Keratinocyte (primary cell): Measurements from ENCODE around the gene PLA2G2D. TPM values are rescaled to one million over a fixed set of nuclear protein-coding genes. Genes with fewer than 3 reads are reported as not detected.

ENCODE experiments used
- DNase-seq: peaks from one replicate; pipeline ENCODE4 v3.0.0-alpha.2; 2011; ENCODE audit warnings: low read depth, missing footprints, low spot score
- FAIRE-seq: peaks from 2 replicates; lab custom pipeline; 2011; peaks lifted over from hg19 to GRCh38; lab: Jason Lieb, UNC
- H2AFZ ChIP-seq: 2 replicates; pipeline ENCODE4 v1.6.0; 2012; ENCODE audit warnings: low read length, control low read depth, inconsistent platforms; ENCODE audit not compliant: control insufficient read depth
- H3K27ac ChIP-seq: 2 replicates; pipeline ENCODE4 v1.5.1; 2011; ENCODE audit warnings: low read length; ENCODE audit not compliant: control insufficient read depth, insufficient read depth
- H3K27me3 ChIP-seq: 3 replicates; pipeline ENCODE4 v1.6.0; 2011; ENCODE audit warnings: low read length; ENCODE audit not compliant: control insufficient read depth, insufficient read depth; ENCODE audit errors: extremely low read depth
- H3K36me3 ChIP-seq, 2 experiments: 2 replicates in 1 of 2; 3 replicates in 1 of 2; pipeline ENCODE4 v1.5.1; 2011; ENCODE audit warnings: low read length in 2 of 2, mild to moderate bottlenecking in 1 of 2; ENCODE audit not compliant: control insufficient read depth in 2 of 2, insufficient read depth in 2 of 2; ENCODE audit errors: extremely low read depth in 1 of 2
- H3K4me1 ChIP-seq: 3 replicates; pipeline ENCODE4 v1.5.1; 2011; ENCODE audit warnings: low read length; ENCODE audit not compliant: control insufficient read depth, insufficient read depth; ENCODE audit errors: extremely low read depth
- H3K4me2 ChIP-seq: 3 replicates; pipeline ENCODE4 v1.6.0; 2011; ENCODE audit warnings: low read depth, low read length; ENCODE audit not compliant: control insufficient read depth, insufficient read depth; ENCODE audit errors: extremely low read depth
- H3K4me3 ChIP-seq, 3 experiments: fragments of 200-600 bp in 1 of 3; sonication (generic) in 1 of 3; 2 replicates in 2 of 3; 3 replicates in 1 of 3; pipeline ENCODE4 v1.5.1; 2011 to 2016; ENCODE audit warnings: low read length in 3 of 3, mild to moderate bottlenecking in 3 of 3, control low read depth in 2 of 3, inconsistent platforms in 1 of 3, low read depth in 1 of 3, mixed read lengths in 1 of 3, mixed run types in 1 of 3, moderate library complexity in 1 of 3; ENCODE audit not compliant: control insufficient read depth in 2 of 3, insufficient read depth in 2 of 3; ENCODE audit errors: extremely low read depth in 1 of 3
- H3K79me2 ChIP-seq: 2 replicates; pipeline ENCODE4 v1.6.0; 2012; ENCODE audit warnings: low read length; ENCODE audit not compliant: control insufficient read depth, insufficient read depth
- H3K9ac ChIP-seq: 3 replicates; pipeline ENCODE4 v1.6.0; 2011; ENCODE audit warnings: low read length; ENCODE audit not compliant: control insufficient read depth, insufficient read depth; ENCODE audit errors: extremely low read depth
- H3K9me1 ChIP-seq: 3 replicates; pipeline ENCODE4 v1.6.0; 2011; ENCODE audit warnings: low read length; ENCODE audit not compliant: control insufficient read depth, insufficient read depth; ENCODE audit errors: extremely low read depth
- H3K9me3 ChIP-seq: 2 replicates; pipeline ENCODE4 v1.5.1; 2012; ENCODE audit warnings: low read depth, low read length; ENCODE audit not compliant: control insufficient read depth
- H4K20me1 ChIP-seq: 3 replicates; pipeline ENCODE4 v1.6.0; 2011; ENCODE audit warnings: low read length; ENCODE audit not compliant: control insufficient read depth, insufficient read depth; ENCODE audit errors: extremely low read depth
- EZH2 ChIP-seq: IDR thresholded peaks from one replicate; pipeline ENCODE4 v1.6.1; 2012; ENCODE audit warnings: inconsistent platforms, mild to moderate bottlenecking, low read length, moderate library complexity
- dilution Hi-C: fragments of 300-500 bp; cut with MboI; formaldehyde crosslinking; loops from one replicate; pipeline ENCODE4 v1.7.0; 2020; ENCODE audit warnings: low sequenced_read_pairs; ENCODE audit not compliant: extremely low pct_ligation_motif_present
- polyA plus RNA-seq, 5 experiments: library from polyadenylated mRNA; depleted of rRNA in 3 of 5; stranded (reverse) in 3 of 5; stranded (forward) in 1 of 5; unstranded in 1 of 5; fragments of >200 nt; gene quantifications; 1 replicate in 1 of 5; 2 replicates in 3 of 5; 3 replicates in 1 of 5; pipeline versions ENCODE4 v1.2.1 to v1.2.3, GENCODE V29; 2011 to 2012; ENCODE audit warnings: missing spikeins in 2 of 5, low read depth in 1 of 5, low replicate concordance in 1 of 5
- TF ChIP-seq, protein P1 (sequence below), 3 experiments: IDR thresholded peaks in 1 of 3; conservative IDR thresholded peaks in 1 of 3; optimal IDR thresholded peaks in 1 of 3; 2 replicates in 2 of 3; 3 replicates in 1 of 3; pipeline versions ENCODE3 to v1.5.1; 2011; ENCODE audit warnings: low read length in 3 of 3, mild to moderate bottlenecking in 3 of 3, moderate library complexity in 2 of 3, control low read depth in 1 of 3, inconsistent platforms in 1 of 3; ENCODE audit not compliant: insufficient read depth in 2 of 3; ENCODE audit errors: extremely low read depth in 1 of 3

The PLA2G2D gene
- polyA plus RNA-seq, 1 donor (not counting 4 experiments of a cell fraction or from before 2014, with no cell fraction given) = not detected

DNA sequence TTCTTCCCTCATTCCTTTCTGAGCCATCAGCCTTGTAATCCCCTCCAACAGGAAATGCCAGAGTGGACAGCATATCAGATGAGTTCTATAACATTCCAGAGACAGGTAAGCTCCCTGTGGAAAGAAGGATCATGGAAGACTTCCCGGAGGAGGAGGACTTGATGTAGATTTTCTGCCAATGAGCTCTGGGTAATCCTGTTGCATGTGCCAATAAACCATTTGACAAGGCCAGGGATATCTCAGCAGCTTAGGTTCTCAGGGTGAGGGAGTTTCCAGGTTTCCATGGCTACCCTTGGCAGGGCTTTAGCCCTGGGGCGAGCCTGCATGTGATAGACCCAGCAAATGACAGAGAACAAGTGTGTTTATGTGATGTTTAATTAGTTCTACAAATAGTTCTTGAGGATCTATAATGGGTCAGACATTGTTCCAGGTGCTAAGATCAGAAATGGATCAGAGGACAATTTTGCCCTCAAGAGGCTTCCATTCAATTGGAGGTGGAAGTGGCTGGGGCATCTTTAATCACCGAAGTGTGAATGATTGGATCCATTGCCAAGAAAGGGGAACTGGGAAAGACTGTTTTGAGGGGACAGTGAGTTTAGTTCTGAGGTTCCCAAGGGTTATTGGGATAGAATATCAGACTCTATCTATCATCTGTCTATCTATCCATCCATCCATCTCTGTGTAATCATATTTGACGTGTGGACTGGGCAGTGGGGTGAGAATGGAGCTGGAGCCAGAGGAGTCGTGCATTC, 42.5 kb downstream of the PLA2G2D start:
- no peak for DNase-seq
- TF ChIP-seq, protein P1, sequence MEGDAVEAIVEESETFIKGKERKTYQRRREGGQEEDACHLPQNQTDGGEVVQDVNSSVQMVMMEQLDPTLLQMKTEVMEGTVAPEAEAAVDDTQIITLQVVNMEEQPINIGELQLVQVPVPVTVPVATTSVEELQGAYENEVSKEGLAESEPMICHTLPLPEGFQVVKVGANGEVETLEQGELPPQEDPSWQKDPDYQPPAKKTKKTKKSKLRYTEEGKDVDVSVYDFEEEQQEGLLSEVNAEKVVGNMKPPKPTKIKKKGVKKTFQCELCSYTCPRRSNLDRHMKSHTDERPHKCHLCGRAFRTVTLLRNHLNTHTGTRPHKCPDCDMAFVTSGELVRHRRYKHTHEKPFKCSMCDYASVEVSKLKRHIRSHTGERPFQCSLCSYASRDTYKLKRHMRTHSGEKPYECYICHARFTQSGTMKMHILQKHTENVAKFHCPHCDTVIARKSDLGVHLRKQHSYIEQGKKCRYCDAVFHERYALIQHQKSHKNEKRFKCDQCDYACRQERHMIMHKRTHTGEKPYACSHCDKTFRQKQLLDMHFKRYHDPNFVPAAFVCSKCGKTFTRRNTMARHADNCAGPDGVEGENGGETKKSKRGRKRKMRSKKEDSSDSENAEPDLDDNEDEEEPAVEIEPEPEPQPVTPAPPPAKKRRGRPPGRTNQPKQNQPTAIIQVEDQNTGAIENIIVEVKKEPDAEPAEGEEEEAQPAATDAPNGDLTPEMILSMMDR (optimal IDR thresholded peaks at IDR 0.05 in 1 of 3, IDR thresholded peaks at IDR 0.05 in 1 of 3, conservative IDR thresholded peaks at IDR 0.05 in 1 of 3; ENCODE audit: extremely low read depth in 1 of 3, insufficient read depth in 2 of 3, low read length in 3 of 3) = no peak
- no peak for TF ChIP-seq EZH2
- H4K20me1 ChIP-seq = no peaks in the 10 kb centered on the region
- no peak for FAIRE-seq
- H3K4me1 ChIP-seq = no peaks in the 10 kb centered on the region
- H3K27ac ChIP-seq = no peak overlapping the region
- no peak overlapping the region for H3K4me3 ChIP-seq
- peaks cover 38% of the 10 kb centered on the region for H3K27me3 ChIP-seq
- H3K9ac ChIP-seq = no peak overlapping the region
- H2AFZ ChIP-seq = no peak overlapping the region
- H3K9me3 ChIP-seq = no peaks in the 10 kb centered on the region
- dilution Hi-C loops = no loop called here
- H3K36me3 ChIP-seq = no peaks in the 10 kb centered on the region
- no peaks in the 10 kb centered on the region for H3K9me1 ChIP-seq
- H3K79me2 ChIP-seq = no peaks in the 10 kb centered on the region
- no peak overlapping the region for H3K4me2 ChIP-seq

DNA sequence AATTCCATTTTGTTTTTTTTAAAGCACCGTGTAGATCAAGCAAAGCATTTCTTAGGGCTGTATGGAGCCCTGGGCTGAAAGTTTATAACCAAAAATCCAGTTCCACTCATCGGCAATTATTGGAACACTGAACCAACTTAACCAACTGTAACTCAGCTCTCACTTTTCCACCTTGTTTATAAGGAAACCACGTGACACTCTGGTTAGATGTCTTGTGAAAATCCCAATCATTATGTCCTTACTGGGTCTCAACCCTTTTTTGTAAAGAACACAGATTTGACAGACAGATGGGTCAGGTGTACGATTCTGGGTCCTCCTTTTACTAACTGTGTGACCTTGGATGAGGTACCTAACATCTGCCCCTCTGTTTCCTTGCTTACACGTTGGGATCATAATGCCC, 43.1 kb downstream of the PLA2G2D start:
- H3K27ac ChIP-seq = no peak overlapping the region
- H3K4me1 ChIP-seq = no peaks in the 10 kb centered on the region
- no peak for FAIRE-seq
- TF ChIP-seq EZH2 = no peak
- TF ChIP-seq, protein P1 (optimal IDR thresholded peaks at IDR 0.05 in 1 of 3, IDR thresholded peaks at IDR 0.05 in 1 of 3, conservative IDR thresholded peaks at IDR 0.05 in 1 of 3; ENCODE audit: extremely low read depth in 1 of 3, insufficient read depth in 2 of 3, low read length in 3 of 3) = no peak
- H3K9me3 ChIP-seq = no peaks in the 10 kb centered on the region
- no peaks in the 10 kb centered on the region for H3K79me2 ChIP-seq
- peaks cover 38% of the 10 kb centered on the region for H3K27me3 ChIP-seq
- no peak overlapping the region for H2AFZ ChIP-seq
- no peak overlapping the region for H3K4me3 ChIP-seq
- no peak overlapping the region for H3K9ac ChIP-seq
- no peaks in the 10 kb centered on the region for H3K36me3 ChIP-seq
- dilution Hi-C loops = no loop called here
- DNase-seq = no peak
- no peaks in the 10 kb centered on the region for H3K9me1 ChIP-seq
- no peaks in the 10 kb centered on the region for H4K20me1 ChIP-seq
- no peak overlapping the region for H3K4me2 ChIP-seq
